HEK293T (cell line): Measurements from ENCODE around the gene DDX23.
"Not testable (repeated sequence)": the region's sequence is repeated elsewhere in the genome, so short reads cannot be mapped to it uniquely, and the experiment has no call there.

Experiments
- FOXK2 ChIP-seq: fragments of 450-650 bp; IDR thresholded peaks from 2 replicates; pipeline ENCODE4 v1.6.1; 2016; ENCODE audit warnings: mild to moderate bottlenecking
- SP1 ChIP-seq: fragments of 450-650 bp; IDR thresholded peaks from 2 replicates; pipeline ENCODE4 v1.6.1; 2017

DNA sequence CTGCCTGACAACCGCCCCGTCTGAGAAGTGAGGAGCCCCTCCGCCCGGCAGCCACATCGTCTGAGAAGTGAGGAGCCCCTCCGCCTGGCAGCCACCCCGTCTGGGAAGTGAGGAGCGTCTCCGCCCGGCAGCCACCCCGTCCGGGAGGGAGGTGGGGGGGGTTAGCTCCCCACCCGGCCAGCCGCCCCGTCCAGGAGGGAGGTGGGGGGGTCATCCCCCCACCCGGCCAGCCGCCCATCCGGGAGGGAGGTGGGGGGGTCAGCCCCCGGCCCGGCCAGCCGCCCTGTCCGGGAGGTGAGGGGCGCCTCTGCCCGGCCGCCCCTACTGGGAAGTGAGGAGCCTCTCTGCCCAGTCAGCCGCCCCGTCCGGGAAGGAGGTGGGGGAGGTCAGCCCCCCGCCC, 9.9 kb downstream of the DDX23 start:
- TF ChIP-seq SP1, FOXK2: not testable (repeated sequence)
